T-helper 17 cell (primary cell): Measurements from ENCODE around the gene ACTN3. TPM values are rescaled to one million over a fixed set of nuclear protein-coding genes. Genes with fewer than 3 reads are reported as not detected.

ENCODE experiments used
- ATAC-seq: fragments of 150-1000 bp; cut with Tn5 transposase; 2 replicates; pipeline ENCODE4 v1.10.0; 2021; ENCODE audit warnings: mild to moderate bottlenecking, moderate library complexity
- DNase-seq, 3 donors: peaks; one replicate each; pipeline versions ENCODE4 v3.0.0 to v3.0.0-alpha.2; 2020 to 2021
- H3K9me3 ChIP-seq: one replicate; pipeline ENCODE4 v1.7.0; 2013; ENCODE audit warnings: low read length, mild to moderate bottlenecking; ENCODE audit not compliant: control insufficient read depth, poor library complexity, severe bottlenecking
- H3K27ac Mint-ChIP-seq: one replicate; pipeline ENCODE4 v1.8.0; 2022; ENCODE audit warnings: mild to moderate bottlenecking, moderate library complexity, mixed read lengths
- H3K27me3 Mint-ChIP-seq: one replicate; pipeline ENCODE4 v1.8.0; 2022; ENCODE audit warnings: mixed read lengths
- H3K36me3 Mint-ChIP-seq: one replicate; pipeline ENCODE4 v1.8.0; 2022; ENCODE audit warnings: low read depth, mixed read lengths
- H3K4me1 Mint-ChIP-seq: one replicate; pipeline ENCODE4 v1.8.0; 2022; ENCODE audit warnings: mild to moderate bottlenecking, mixed read lengths
- H3K4me3 Mint-ChIP-seq: one replicate; pipeline ENCODE4 v1.8.0; 2022; ENCODE audit warnings: mild to moderate bottlenecking, moderate library complexity, mixed read lengths
- total RNA-seq, 4 donors: library from RNA in 2 of 4; stranded (reverse) in 2 of 4; gene quantifications; one replicate each; pipeline ENCODE4 v1.2.3 and lab custom pipeline; 2022 to 2026

ACTN3 gene
- total RNA-seq, 2 donors from 2014 or later: 0.30 TPM; not detected in 1

GRCh38 chr11:66562907-66563583, 16.3 kb downstream of the ACTN3 start:
- no peak overlapping the region for H3K4me3 Mint-ChIP-seq
- H3K4me1 Mint-ChIP-seq: peaks cover 2% of the 10 kb centered on the region

GRCh38 chr11:66563832-66564231, 17.1 kb downstream of the ACTN3 start:
- no peaks in the 10 kb centered on the region for H3K9me3 ChIP-seq
- ATAC-seq (no peak), DNase-seq (no peak)
- Mint-ChIP-seq H3K4me1 (peaks cover 6% of the 10 kb centered on the region), H3K27me3 (no peaks in the 10 kb centered on the region), H3K36me3 (no peaks in the 10 kb centered on the region), H3K4me3 (no peak overlapping the region), H3K27ac (no peak overlapping the region)

More at GRCh38 chr11:66562907-66563583, 16.3 kb downstream of the ACTN3 start:
- H3K36me3 Mint-ChIP-seq: no peaks in the 10 kb centered on the region
- H3K27me3 Mint-ChIP-seq: no peaks in the 10 kb centered on the region
- H3K9me3 ChIP-seq: no peaks in the 10 kb centered on the region
- DNase-seq (no peak), ATAC-seq (no peak)
- H3K27ac Mint-ChIP-seq: no peak overlapping the region

- no peaks in the 10 kb centered on the region for H3K9me3 ChIP-seq
- ATAC-seq (no peak), DNase-seq (no peak)
- Mint-ChIP-seq H3K4me3 (no peak overlapping the region), H3K36me3 (no peaks in the 10 kb centered on the region), H3K4me1 (peaks cover 6% of the 10 kb centered on the region), H3K27me3 (no peaks in the 10 kb centered on the region), H3K27ac (no peak overlapping the region)
These were observed 17.8 kb downstream of the ACTN3 start for GRCh38 chr11:66564538-66564937.

GRCh38 chr11:66564984-66565383, 18.3 kb downstream of the ACTN3 start:
- H3K4me3 Mint-ChIP-seq: no peak overlapping the region
- H3K36me3 Mint-ChIP-seq: no peaks in the 10 kb centered on the region
- DNase-seq (no peak), ATAC-seq (no peak)
- H3K9me3 ChIP-seq: no peaks in the 10 kb centered on the region
- no peaks in the 10 kb centered on the region for H3K27me3 Mint-ChIP-seq
- H3K4me1 Mint-ChIP-seq: peaks cover 6% of the 10 kb centered on the region
- no peak overlapping the region for H3K27ac Mint-ChIP-seq

GRCh38 chr11:66566221-66566620, 19.5 kb downstream of the ACTN3 start:
- DNase-seq (no peak), ATAC-seq (no peak)
- Mint-ChIP-seq H3K27ac (no peak overlapping the region), H3K36me3 (no peaks in the 10 kb centered on the region), H3K27me3 (no peaks in the 10 kb centered on the region), H3K4me3 (peak overlapping the region; percentile 53), H3K4me1 (peaks cover 6% of the 10 kb centered on the region)
- no peaks in the 10 kb centered on the region for H3K9me3 ChIP-seq

GRCh38 chr11:66567787-66568123, 21.1 kb downstream of the ACTN3 start:
- Mint-ChIP-seq H3K27ac (no peak overlapping the region), H3K27me3 (no peaks in the 10 kb centered on the region), H3K4me3 (peak overlapping the region; percentile 77), H3K4me1 (peaks cover 6% of the 10 kb centered on the region), H3K36me3 (no peaks in the 10 kb centered on the region)
- no peaks in the 10 kb centered on the region for H3K9me3 ChIP-seq
- no peak for DNase-seq
- ATAC-seq: peak; percentile 14

- no peaks in the 10 kb centered on the region for H3K9me3 ChIP-seq
- Mint-ChIP-seq H3K27ac (peak within 1 kb of the TSS; percentile 85), H3K4me1 (peaks cover 6% of the 10 kb centered on the region), H3K27me3 (no peaks in the 10 kb centered on the region), H3K4me3 (peak within 1 kb of the TSS; percentile 87), H3K36me3 (no peaks in the 10 kb centered on the region)
- DNase-seq (peak; percentile 55 to 64 (median 64)), ATAC-seq (peak; percentile 97)
These were observed 21.6 kb downstream of the ACTN3 start, which contains the start of gene CTSF for GRCh38 chr11:66568124-66568916. Gene CTSF (minus strand): TSS chr11:66568606. CDS start chr11:66568486, 120 bp downstream.

GRCh38 chr11:66569076-66569475, 22.4 kb downstream of the ACTN3 start:
- Mint-ChIP-seq H3K27ac (peak overlapping the region; percentile 85), H3K27me3 (peaks cover 6% of the 10 kb centered on the region), H3K36me3 (no peaks in the 10 kb centered on the region), H3K4me3 (no peak overlapping the region), H3K4me1 (peaks cover 6% of the 10 kb centered on the region)
- DNase-seq (no peak), ATAC-seq (no peak)
- no peaks in the 10 kb centered on the region for H3K9me3 ChIP-seq

GRCh38 chr11:66570079-66570849, 23.6 kb downstream of the ACTN3 start:
- peak overlapping the region; percentile 39 for H3K4me3 Mint-ChIP-seq
- no peaks in the 10 kb centered on the region for H3K36me3 Mint-ChIP-seq
- H3K27ac Mint-ChIP-seq: no peak overlapping the region
- peaks cover 17% of the 10 kb centered on the region for H3K27me3 Mint-ChIP-seq
- no peak for ATAC-seq
- H3K4me1 Mint-ChIP-seq: peaks cover 9% of the 10 kb centered on the region
- no peaks in the 10 kb centered on the region for H3K9me3 ChIP-seq
- DNase-seq: no peak

- H3K27ac Mint-ChIP-seq: no peak overlapping the region
These were observed 24.1 kb downstream of the ACTN3 start for GRCh38 chr11:66570850-66571180.

GRCh38 chr11:66579017-66579606, 32.4 kb downstream of the ACTN3 start:
- peaks cover 27% of the 10 kb centered on the region for H3K27me3 Mint-ChIP-seq
- DNase-seq (peak; percentile 64 to 68 (median 65)), ATAC-seq (peak; percentile 81)
- H3K9me3 ChIP-seq: no peaks in the 10 kb centered on the region
- peaks cover 5% of the 10 kb centered on the region for H3K36me3 Mint-ChIP-seq
- peaks cover 13% of the 10 kb centered on the region for H3K4me1 Mint-ChIP-seq
- no peak overlapping the region for H3K27ac Mint-ChIP-seq
- H3K4me3 Mint-ChIP-seq: no peak overlapping the region

More at GRCh38 chr11:66570850-66571180, 24.1 kb downstream of the ACTN3 start:
- H3K9me3 ChIP-seq: no peaks in the 10 kb centered on the region
- Mint-ChIP-seq H3K4me3 (no peak overlapping the region), H3K4me1 (peaks cover 9% of the 10 kb centered on the region), H3K36me3 (peaks cover 2% of the 10 kb centered on the region), H3K27me3 (peaks cover 23% of the 10 kb centered on the region)
- DNase-seq (no peak), ATAC-seq (no peak)

GRCh38 chr11:66580803-66581202, 34.1 kb downstream of the ACTN3 start:
- no peaks in the 10 kb centered on the region for H3K9me3 ChIP-seq
- Mint-ChIP-seq H3K27me3 (peaks cover 10% of the 10 kb centered on the region), H3K4me1 (peaks cover 10% of the 10 kb centered on the region), H3K27ac (no peak overlapping the region), H3K4me3 (no peak overlapping the region), H3K36me3 (peaks cover 3% of the 10 kb centered on the region)
- DNase-seq (no peak), ATAC-seq (no peak)

- no peaks in the 10 kb centered on the region for H3K9me3 ChIP-seq
- DNase-seq: no peak
- H3K4me3 Mint-ChIP-seq: no peak overlapping the region
- ATAC-seq: no peak
- H3K27me3 Mint-ChIP-seq: peaks cover 6% of the 10 kb centered on the region
- peaks cover 8% of the 10 kb centered on the region for H3K4me1 Mint-ChIP-seq
- peaks cover 2% of the 10 kb centered on the region for H3K36me3 Mint-ChIP-seq
- H3K27ac Mint-ChIP-seq: no peak overlapping the region
These were observed 34.6 kb downstream of the ACTN3 start for GRCh38 chr11:66581261-66581660.
